ENCODE measurements around the gene SMTN.

GRCh38 chr22:31139866-31140716, 59.0 kb downstream of the SMTN start, which contains the start of gene PLA2G3:
- TF ChIP-seq CTCF (IDR thresholded peaks at IDR 0.05; ENCODE audit: low read length) (no peak), EZH2 (optimal IDR thresholded peaks at IDR 0.05; ENCODE audit: low read depth, low read length) (no peak), EZH2phosphoT487 (IDR thresholded peaks at IDR 0.05; ENCODE audit: low read length) (no peak)

Measured in MM.1S (cell line).